B cell (primary cell): ENCODE results near the gene CLEC2L. TPM values are rescaled to one million over a fixed set of nuclear protein-coding genes. Genes with fewer than 3 reads are reported as not detected.

Experiments used
- ATAC-seq: fragments of 200-7000 bp; cut with Tn5 transposase; one replicate; pipeline ENCODE4 v1.10.0; 2021; ENCODE audit warnings: low read depth, mild to moderate bottlenecking, moderate number of reproducible peaks, moderate library complexity
- CTCF ChIA-PET: fragments of 350-600 bp; sonication (Branson Sonifier 250); formaldehyde crosslinking; loops from one replicate; lab custom pipeline; 2021; ENCODE audit warnings: antibody characterized with exemption, inconsistent platforms; lab: Charles Lee
- POLR2A ChIA-PET: fragments of 350-600 bp; sonication (Branson Sonifier 250); formaldehyde crosslinking; loops from one replicate; lab custom pipeline; 2021; ENCODE audit warnings: antibody characterized with exemption; lab: Charles Lee
- DNase-seq: peaks from one replicate; pipeline ENCODE4 v3.0.0; 2013
- H2AFZ ChIP-seq: 2 replicates; pipeline ENCODE4 v1.6.1; 2012; ENCODE audit warnings: mild to moderate bottlenecking, low read depth, low read length; ENCODE audit not compliant: insufficient read depth, poor library complexity, severe bottlenecking
- H3K27ac ChIP-seq, 2 donors: 1 replicate in 1 of 2; 2 replicates in 1 of 2; pipeline ENCODE4 v1.5.1; 2012 to 2013; ENCODE audit warnings: low read length in 2 of 2, mild to moderate bottlenecking in 2 of 2, moderate library complexity in 1 of 2
- H3K27me3 ChIP-seq, 4 experiments: fragments of 200-600 bp in 1 of 4; sonication (generic) in 1 of 4; replicated peaks in 1 of 4; 1 replicate in 2 of 4; 2 replicates in 2 of 4; pipeline versions ENCODE4 v1.6.1 to v1.7.0; 2013 to 2016; ENCODE audit warnings: low read length in 3 of 4, mild to moderate bottlenecking in 2 of 4, mixed read lengths in 1 of 4, moderate library complexity in 1 of 4; ENCODE audit not compliant: insufficient read depth in 4 of 4, control insufficient read depth in 3 of 4; ENCODE audit errors: control extremely low read depth in 1 of 4
- H3K36me3 ChIP-seq, 2 experiments: replicated peaks in 1 of 2; 1 replicate in 1 of 2; 2 replicates in 1 of 2; pipeline versions ENCODE4 v1.6.1 to v1.7.1; 2013; ENCODE audit warnings: low read length in 1 of 2; ENCODE audit not compliant: insufficient read depth in 2 of 2, control insufficient read depth in 1 of 2; ENCODE audit errors: control extremely low read depth in 1 of 2, extremely low read depth in 1 of 2
- H3K4me1 ChIP-seq, 2 donors: fragments of 200-600 bp in 1 of 2; sonication (generic) in 1 of 2; 1 replicate in 1 of 2; 2 replicates in 1 of 2; pipeline versions ENCODE4 v1.5.1 to v1.6.1; 2013 to 2017; ENCODE audit warnings: low read length in 2 of 2; ENCODE audit not compliant: control insufficient read depth in 2 of 2, insufficient read depth in 2 of 2
- H3K4me2 ChIP-seq: replicated peaks from 2 replicates; pipeline ENCODE3; 2012; ENCODE audit warnings: mild to moderate bottlenecking, low read depth, low read length; ENCODE audit not compliant: poor library complexity, severe bottlenecking
- H3K4me3 ChIP-seq, 5 experiments: fragments of 200-600 bp in 1 of 5; sonication (generic) in 1 of 5; 1 replicate in 3 of 5; 2 replicates in 2 of 5; pipeline versions ENCODE4 v1.5.1 to v1.7.0; 2011 to 2016; ENCODE audit warnings: low read length in 4 of 5, mild to moderate bottlenecking in 4 of 5, low read depth in 2 of 5, control low read depth in 1 of 5, moderate library complexity in 1 of 5; ENCODE audit not compliant: insufficient read depth in 1 of 5; ENCODE audit errors: control extremely low read depth in 1 of 5, extremely low read depth in 1 of 5
- H3K79me2 ChIP-seq: fragments of 200-600 bp; sonication (generic); one replicate; pipeline ENCODE4 v1.6.0; 2016; ENCODE audit warnings: low read length; ENCODE audit not compliant: control insufficient read depth, insufficient read depth
- H3K9ac ChIP-seq: fragments of 200-600 bp; sonication (generic); 2 replicates; pipeline ENCODE4 v1.6.1; 2017; ENCODE audit warnings: mild to moderate bottlenecking, low read length, moderate library complexity
- H3K9me3 ChIP-seq, 3 donors: one replicate each; pipeline versions ENCODE4 v1.6.1 to v1.7.1; 2013; ENCODE audit warnings: low read length in 2 of 3; ENCODE audit not compliant: control insufficient read depth in 2 of 3, insufficient read depth in 1 of 3; ENCODE audit errors: control extremely low read depth in 1 of 3
- H4K20me1 ChIP-seq: 2 replicates; pipeline ENCODE4 v1.6.0; 2012; ENCODE audit warnings: mild to moderate bottlenecking, low read length; ENCODE audit not compliant: insufficient read depth, control insufficient read depth, poor library complexity, severe bottlenecking
- H3K27ac Mint-ChIP-seq: one replicate; pipeline ENCODE4 v1.8.0; 2021; ENCODE audit warnings: mixed read lengths
- H3K27me3 Mint-ChIP-seq: one replicate; pipeline ENCODE4 v1.8.0; 2021; ENCODE audit warnings: mixed read lengths
- H3K4me1 Mint-ChIP-seq: one replicate; pipeline ENCODE4 v1.8.0; 2021; ENCODE audit warnings: mixed read lengths
- H3K4me3 Mint-ChIP-seq: one replicate; pipeline ENCODE4 v1.8.0; 2021; ENCODE audit warnings: mixed read lengths
- H3K9me3 Mint-ChIP-seq: one replicate; pipeline ENCODE4 v1.8.0; 2022; ENCODE audit warnings: mixed read lengths; ENCODE audit not compliant: insufficient read depth
- EZH2 ChIP-seq: IDR thresholded peaks from 2 replicates; pipeline ENCODE4 v1.6.1; 2012; ENCODE audit warnings: borderline replicate concordance, low read depth, mild to moderate bottlenecking, moderate library complexity, low read length; ENCODE audit not compliant: insufficient read depth, poor library complexity, severe bottlenecking
- WGBS: methylation state at CpG from one replicate; pipeline ENCODE4 v1.1.5; 2013; ENCODE audit warnings: missing lambda C conversion rate; ENCODE audit not compliant: insufficient coverage; 5-methylcytosine and 5-hydroxymethylcytosine counted together
- intact Hi-C: fragments of 100-400 bp; cut with micrococcal nuclease; formaldehyde crosslinking; loops from one replicate; pipeline ENCODE4 v1.10.0; 2022
- polyA plus RNA-seq: library from polyadenylated mRNA; depleted of rRNA; stranded (reverse); fragments of >200 nt; gene quantifications from 2 replicates; pipeline ENCODE4 v1.2.3, GENCODE V29; 2012
- total RNA-seq, 2 donors: library from RNA; stranded (reverse); fragments of 120-200 nt in 1 of 2; gene quantifications; 1 replicate in 1 of 2; 2 replicates in 1 of 2; pipeline versions ENCODE4 v1.2.3 to v1.2.4, GENCODE V29; 2013 to 2022
- TF ChIP-seq, protein P1 (sequence below): fragments of 200-600 bp; IDR thresholded peaks from one replicate; pipeline ENCODE4 v1.8.0; 2022; ENCODE audit warnings: antibody characterized with exemption, mild to moderate bottlenecking

CLEC2L gene
- total and polyA plus RNA-seq, 2 donors (not counting 1 experiment from before 2014, with no cell fraction given) = not detected

DNA sequence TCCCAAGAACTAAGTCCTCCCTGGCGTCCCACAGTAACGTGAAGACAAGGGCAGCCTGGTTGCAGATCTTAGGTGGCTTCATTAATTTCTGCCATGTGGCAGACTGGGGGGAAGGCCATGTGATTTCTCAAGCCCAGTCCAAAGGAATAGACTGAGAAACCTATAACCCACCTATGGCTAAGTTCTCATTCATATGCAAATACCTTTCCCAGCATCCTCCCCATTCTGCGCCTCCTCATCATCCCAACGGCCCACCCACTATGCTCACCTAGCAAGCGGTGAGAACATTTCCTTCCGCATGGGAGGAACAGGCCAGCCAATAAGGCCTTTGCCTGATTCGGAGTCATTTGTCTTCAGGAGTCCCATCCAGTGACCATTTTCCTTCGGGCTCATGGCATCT, 8.2 kb upstream of the CLEC2L start:
- H3K4me1 ChIP-seq = no peaks in the 10 kb centered on the region
- H3K27ac ChIP-seq = no peak overlapping the region
- no peaks in the 10 kb centered on the region for H3K4me1 Mint-ChIP-seq
- no peaks in the 10 kb centered on the region for H3K27me3 ChIP-seq
- ChIA-PET CTCF (no interaction called here), POLR2A (no interaction called here)
- no peak overlapping the region for H3K4me3 Mint-ChIP-seq
- no peak overlapping the region for H3K9ac ChIP-seq
- no peaks in the 10 kb centered on the region for H3K36me3 ChIP-seq
- TF ChIP-seq, protein P1, sequence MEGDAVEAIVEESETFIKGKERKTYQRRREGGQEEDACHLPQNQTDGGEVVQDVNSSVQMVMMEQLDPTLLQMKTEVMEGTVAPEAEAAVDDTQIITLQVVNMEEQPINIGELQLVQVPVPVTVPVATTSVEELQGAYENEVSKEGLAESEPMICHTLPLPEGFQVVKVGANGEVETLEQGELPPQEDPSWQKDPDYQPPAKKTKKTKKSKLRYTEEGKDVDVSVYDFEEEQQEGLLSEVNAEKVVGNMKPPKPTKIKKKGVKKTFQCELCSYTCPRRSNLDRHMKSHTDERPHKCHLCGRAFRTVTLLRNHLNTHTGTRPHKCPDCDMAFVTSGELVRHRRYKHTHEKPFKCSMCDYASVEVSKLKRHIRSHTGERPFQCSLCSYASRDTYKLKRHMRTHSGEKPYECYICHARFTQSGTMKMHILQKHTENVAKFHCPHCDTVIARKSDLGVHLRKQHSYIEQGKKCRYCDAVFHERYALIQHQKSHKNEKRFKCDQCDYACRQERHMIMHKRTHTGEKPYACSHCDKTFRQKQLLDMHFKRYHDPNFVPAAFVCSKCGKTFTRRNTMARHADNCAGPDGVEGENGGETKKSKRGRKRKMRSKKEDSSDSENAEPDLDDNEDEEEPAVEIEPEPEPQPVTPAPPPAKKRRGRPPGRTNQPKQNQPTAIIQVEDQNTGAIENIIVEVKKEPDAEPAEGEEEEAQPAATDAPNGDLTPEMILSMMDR = no peak
- H4K20me1 ChIP-seq = no peaks in the 10 kb centered on the region
- H3K27me3 Mint-ChIP-seq = peaks cover 10% of the 10 kb centered on the region
- H2AFZ ChIP-seq = no peak overlapping the region
- 94% methylated on average over 8 of the region's 8 CpGs for WGBS
- no peaks in the 10 kb centered on the region for H3K9me3 ChIP-seq
- no peak overlapping the region for H3K4me3 ChIP-seq
- no peak overlapping the region for H3K27ac Mint-ChIP-seq
- no peak overlapping the region for H3K4me2 ChIP-seq
- intact Hi-C loops = no loop called here
- no peak for DNase-seq
- H3K79me2 ChIP-seq = no peaks in the 10 kb centered on the region
- no peaks in the 10 kb centered on the region for H3K9me3 Mint-ChIP-seq
- no peak for ATAC-seq

DNA sequence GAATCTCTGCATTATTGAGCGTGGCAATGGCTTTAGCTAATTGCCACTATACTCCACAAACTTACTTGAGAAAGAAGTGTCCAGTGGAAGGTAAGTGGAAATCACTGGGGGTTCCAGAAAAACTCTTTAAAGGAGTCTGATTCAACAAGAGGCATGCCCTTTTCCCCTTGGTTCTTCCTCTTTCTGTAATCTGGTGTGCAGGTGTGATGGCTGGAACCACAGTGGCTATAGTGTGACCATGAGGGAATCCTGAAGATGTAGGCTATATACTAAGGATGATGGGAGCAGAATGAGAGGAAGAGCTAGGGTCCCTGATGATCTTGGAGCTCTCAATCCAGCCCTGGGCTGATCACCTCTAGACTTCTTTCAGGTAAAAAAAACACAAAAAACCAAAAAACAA, 2.0 kb upstream of the CLEC2L start:
- H3K4me3 Mint-ChIP-seq = no peak overlapping the region
- peaks cover 0 to 4% of the 10 kb centered on the region in 2 donors for H3K4me1 ChIP-seq
- H3K27me3 Mint-ChIP-seq = peaks cover 51% of the 10 kb centered on the region
- intact Hi-C loops = no loop called here
- POLR2A ChIA-PET = no interaction called here
- no peaks in the 10 kb centered on the region for H3K9me3 Mint-ChIP-seq
- peaks cover 0 to 34% (median 3%) of the 10 kb centered on the region in 4 experiments for H3K27me3 ChIP-seq
- CTCF ChIA-PET = no interaction called here
- H3K4me2 ChIP-seq = no peak overlapping the region
- H3K27ac ChIP-seq = no peak overlapping the region
- H3K4me1 Mint-ChIP-seq = peaks cover 3% of the 10 kb centered on the region
- H3K9me3 ChIP-seq = peaks cover 0 to 13% (median 0%) of the 10 kb centered on the region in 3 donors
- no peak overlapping the region for H3K27ac Mint-ChIP-seq
- no peak for ATAC-seq
- H4K20me1 ChIP-seq = no peaks in the 10 kb centered on the region
- H3K79me2 ChIP-seq = no peaks in the 10 kb centered on the region
- no CpG with 5 or more reads among the region's 1 CpG for WGBS
- TF ChIP-seq, protein P1 = no peak
- no peak for TF ChIP-seq EZH2
- H3K4me3 ChIP-seq = no peak overlapping the region
- DNase-seq = no peak
- no peaks in the 10 kb centered on the region for H3K36me3 ChIP-seq
- H3K9ac ChIP-seq = no peak overlapping the region
- H2AFZ ChIP-seq = no peak overlapping the region
